HG02970 (cell line): ENCODE measurements around the gene TMEM45A.
A peak's percentile ranks its signal among the peaks of the same experiment; 100 is the strongest.

Experiments used
- ATAC-seq: cut with Tn5 transposase; IDR thresholded peaks from one replicate; pipeline ENCODE4 v1.9.1; 2021; ENCODE audit warnings: mild to moderate bottlenecking, moderate library complexity, moderate number of reproducible peaks; ENCODE audit not compliant: unreplicated experiment, low FRiP score

The TMEM45A gene

GRCh38 chr3:100606894-100607512 lies 114.6 kb downstream of the TMEM45A start:
- peak; percentile 67 for ATAC-seq

GRCh38 chr3:100609305-100609704 lies 116.9 kb downstream of the TMEM45A start, which contains the start of gene ADGRG7:
Gene ADGRG7 (plus strand): TSS chr3:100609601. CDS start chr3:100609857, 256 bp downstream.
- ATAC-seq = no peak

- ATAC-seq = no peak
Measured at GRCh38 chr3:100609963-100610362, 117.5 kb downstream of the TMEM45A start.

- no peak for ATAC-seq
Measured at GRCh38 chr3:100611221-100611620, 118.8 kb downstream of the TMEM45A start.

GRCh38 chr3:100613721-100614390 lies 121.4 kb downstream of the TMEM45A start:
- ATAC-seq = no peak

- ATAC-seq = peak; percentile 62
Measured at GRCh38 chr3:100614941-100615340, 122.5 kb downstream of the TMEM45A start.

GRCh38 chr3:100615684-100616083 lies 123.3 kb downstream of the TMEM45A start:
- ATAC-seq = no peak

- ATAC-seq = no peak
Measured at GRCh38 chr3:100621251-100621650, 128.8 kb downstream of the TMEM45A start.
